SU-DHL-6 (cell line): ENCODE data around the gene TPO.

Experiments
- H2AFZ ChIP-seq: fragments of 200-600 bp; sonication (generic); 2 replicates; pipeline ENCODE4 v1.6.1; 2014; ENCODE audit warnings: low read depth, mild to moderate bottlenecking, moderate library complexity, mixed read lengths, antibody characterized with exemption, low read length; ENCODE audit not compliant: severe bottlenecking
- H3F3A ChIP-seq: fragments of 200-600 bp; shearing (Covaris generic); 2 replicates; pipeline ENCODE4 v1.6.0; 2016; ENCODE audit warnings: antibody characterized with exemption, mild to moderate bottlenecking; ENCODE audit not compliant: insufficient read depth
- H3K27ac ChIP-seq: fragments of 200-600 bp; sonication (generic); 2 replicates; pipeline ENCODE4 v1.5.1; 2016; ENCODE audit warnings: low read depth, mild to moderate bottlenecking, low read length, moderate library complexity, mixed read lengths
- H3K27me3 ChIP-seq: fragments of 200-600 bp; sonication (generic), shearing (Covaris generic); 2 replicates; pipeline ENCODE4 v1.6.0; 2014; ENCODE audit warnings: mild to moderate bottlenecking, low read length
- H3K36me3 ChIP-seq: fragments of 200-600 bp; sonication (generic); 2 replicates; pipeline ENCODE4 v1.6.1; 2014; ENCODE audit warnings: mild to moderate bottlenecking, low read length, mixed read lengths
- H3K4me2 ChIP-seq: fragments of 300-600, 200-600 bp; shearing (Covaris generic), sonication (generic); 2 replicates; pipeline ENCODE4 v1.6.0; 2014; ENCODE audit warnings: low read length, low read depth, mild to moderate bottlenecking; ENCODE audit not compliant: poor library complexity, severe bottlenecking
- H3K4me3 ChIP-seq: fragments of 200-600 bp; sonication (generic); 2 replicates; pipeline ENCODE4 v1.5.1; 2014; ENCODE audit warnings: antibody characterized with exemption, low read length, mild to moderate bottlenecking, mixed read lengths; ENCODE audit not compliant: insufficient read depth, poor library complexity, severe bottlenecking
- H3K79me2 ChIP-seq: fragments of 200-600 bp; sonication (generic); 2 replicates; pipeline ENCODE4 v1.6.1; 2014; ENCODE audit warnings: mild to moderate bottlenecking, low read length, moderate library complexity; ENCODE audit not compliant: insufficient read depth
- H3K9ac ChIP-seq: fragments of 200-600 bp; sonication (generic); 2 replicates; pipeline ENCODE4 v1.7.0; 2014; ENCODE audit warnings: mild to moderate bottlenecking, low read length
- H3K9me2 ChIP-seq: fragments of 200-600 bp; sonication (generic); replicated peaks from 2 replicates; pipeline ENCODE4 v1.6.1; 2014; ENCODE audit warnings: low read length; ENCODE audit not compliant: insufficient read depth
- H3K9me3 ChIP-seq: fragments of 200-600 bp; sonication (generic); 2 replicates; pipeline ENCODE4 v1.6.1; 2014; ENCODE audit warnings: low read length, mixed read lengths; ENCODE audit not compliant: insufficient read depth
- H4K20me1 ChIP-seq: fragments of 200-600 bp; sonication (generic); 2 replicates; pipeline ENCODE4 v1.6.1; 2014; ENCODE audit warnings: low read depth, mild to moderate bottlenecking, antibody characterized with exemption, low read length, moderate library complexity, mixed read lengths
- CTCF ChIP-seq: fragments of 200-600 bp; sonication (generic); IDR thresholded peaks from one replicate; pipeline ENCODE4 v1.5.1; 2017; ENCODE audit warnings: antibody characterized with exemption, mild to moderate bottlenecking, low read length, moderate library complexity; ENCODE audit not compliant: insufficient read depth, poor library complexity, severe bottlenecking
- EZH2phosphoT487 ChIP-seq: fragments of 200-600 bp; sonication (generic), shearing (Covaris generic); conservative IDR thresholded peaks from 2 replicates; pipeline ENCODE4 v1.6.1; 2018; ENCODE audit warnings: mild to moderate bottlenecking, antibody characterized with exemption, low read length, moderate library complexity, mixed read lengths

The TPO gene

GRCh38 chr2:1557467-1557820 lies 144.2 kb downstream of the TPO start:
- Histone ChIP-seq H3K36me3 (no peaks in the 10 kb centered on the region), H3K9ac (no peak overlapping the region), H3K27ac (no peak overlapping the region), H3K4me2 (no peak overlapping the region), H3F3A (no peaks in the 10 kb centered on the region), H4K20me1 (no peaks in the 10 kb centered on the region), H2AFZ (no peak overlapping the region), H3K79me2 (no peaks in the 10 kb centered on the region), H3K9me2 (no peaks in the 10 kb centered on the region), H3K9me3 (no peaks in the 10 kb centered on the region), H3K27me3 (no peaks in the 10 kb centered on the region), H3K4me3 (no peak overlapping the region)
- TF ChIP-seq EZH2phosphoT487 (no peak), CTCF (no peak)

- Histone ChIP-seq H3K4me2 (no peak overlapping the region), H3K27ac (no peak overlapping the region), H3K9ac (no peak overlapping the region), H3K79me2 (no peaks in the 10 kb centered on the region), H3K27me3 (no peaks in the 10 kb centered on the region), H3K9me3 (no peaks in the 10 kb centered on the region), H3K9me2 (no peaks in the 10 kb centered on the region), H3F3A (no peaks in the 10 kb centered on the region), H4K20me1 (no peaks in the 10 kb centered on the region), H2AFZ (no peak overlapping the region), H3K4me3 (no peak overlapping the region), H3K36me3 (no peaks in the 10 kb centered on the region)
- TF ChIP-seq EZH2phosphoT487 (no peak), CTCF (no peak)
Observed at GRCh38 chr2:1559589-1560175, 146.4 kb downstream of the TPO start.

GRCh38 chr2:1561259-1561658 lies 148.0 kb downstream of the TPO start:
- Histone ChIP-seq H4K20me1 (no peaks in the 10 kb centered on the region), H3K27me3 (no peaks in the 10 kb centered on the region), H3K27ac (no peak overlapping the region), H2AFZ (no peak overlapping the region), H3K9ac (no peak overlapping the region), H3K9me3 (no peaks in the 10 kb centered on the region), H3K79me2 (no peaks in the 10 kb centered on the region), H3K9me2 (no peaks in the 10 kb centered on the region), H3K36me3 (no peaks in the 10 kb centered on the region), H3F3A (no peaks in the 10 kb centered on the region), H3K4me3 (no peak overlapping the region), H3K4me2 (no peak overlapping the region)
- TF ChIP-seq EZH2phosphoT487: no peak
- TF ChIP-seq CTCF: no peak
